GM18519 (cell line): Measurements from ENCODE around the gene OXER1.

Experiments used
- ATAC-seq: cut with Tn5 transposase; IDR thresholded peaks from one replicate; pipeline ENCODE4 v1.9.1; 2021; ENCODE audit warnings: mild to moderate bottlenecking, moderate library complexity; ENCODE audit not compliant: unreplicated experiment, low FRiP score

The OXER1 gene

DNA sequence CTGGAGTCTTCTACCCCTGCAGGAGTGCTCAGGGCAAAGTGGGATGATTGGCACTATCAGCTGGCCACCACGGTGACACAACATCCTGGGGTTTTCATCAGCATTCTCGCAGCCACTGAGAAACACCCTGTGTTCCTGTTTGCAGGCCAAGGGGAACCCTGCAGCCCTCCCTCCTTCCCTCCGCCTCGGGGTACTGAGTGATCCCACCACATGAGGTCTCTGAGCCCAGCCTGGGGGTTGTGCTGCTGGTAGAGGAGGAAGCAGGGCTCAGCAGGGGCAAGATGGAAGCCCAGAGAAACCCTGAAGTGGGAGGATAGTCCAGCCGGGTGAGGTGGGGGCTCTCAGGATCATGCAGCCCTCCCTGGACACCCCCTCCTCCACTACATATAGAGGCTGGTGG lies at the start of gene OXER1:
Gene OXER1, minus strand, starts transcription at position 40 of the 400 bp plus-strand sequence. CDS start 73 bp downstream, outside the sequence.
- ATAC-seq = no peak

DNA sequence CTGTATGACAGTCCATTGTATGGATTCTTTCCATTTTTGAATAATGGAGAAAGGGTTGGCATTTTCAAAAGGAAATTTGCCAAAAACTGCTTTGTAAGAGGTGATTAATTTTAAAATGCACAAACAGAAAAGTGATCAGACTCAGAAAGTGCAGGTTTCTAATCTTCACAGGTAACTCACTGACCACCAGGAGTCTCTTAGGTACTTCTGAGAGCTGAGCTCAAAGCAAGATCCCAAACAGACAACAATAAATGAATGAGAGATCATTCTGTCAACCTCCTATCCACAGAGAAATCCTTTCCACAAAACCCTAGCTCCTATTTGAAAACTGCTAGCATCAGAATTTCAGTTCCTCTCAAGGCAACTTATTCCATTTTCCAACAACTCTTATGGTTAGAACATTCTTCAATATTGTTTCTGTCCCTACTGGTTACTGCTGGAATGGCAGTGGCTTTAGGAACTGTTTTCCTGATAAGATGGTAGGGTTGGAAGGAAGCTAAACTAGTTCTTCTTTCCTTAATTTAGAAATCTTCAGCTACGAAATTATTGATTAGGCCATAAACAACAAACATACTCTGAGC lies 49.1 kb upstream of the OXER1 start:
- ATAC-seq = no peak

DNA sequence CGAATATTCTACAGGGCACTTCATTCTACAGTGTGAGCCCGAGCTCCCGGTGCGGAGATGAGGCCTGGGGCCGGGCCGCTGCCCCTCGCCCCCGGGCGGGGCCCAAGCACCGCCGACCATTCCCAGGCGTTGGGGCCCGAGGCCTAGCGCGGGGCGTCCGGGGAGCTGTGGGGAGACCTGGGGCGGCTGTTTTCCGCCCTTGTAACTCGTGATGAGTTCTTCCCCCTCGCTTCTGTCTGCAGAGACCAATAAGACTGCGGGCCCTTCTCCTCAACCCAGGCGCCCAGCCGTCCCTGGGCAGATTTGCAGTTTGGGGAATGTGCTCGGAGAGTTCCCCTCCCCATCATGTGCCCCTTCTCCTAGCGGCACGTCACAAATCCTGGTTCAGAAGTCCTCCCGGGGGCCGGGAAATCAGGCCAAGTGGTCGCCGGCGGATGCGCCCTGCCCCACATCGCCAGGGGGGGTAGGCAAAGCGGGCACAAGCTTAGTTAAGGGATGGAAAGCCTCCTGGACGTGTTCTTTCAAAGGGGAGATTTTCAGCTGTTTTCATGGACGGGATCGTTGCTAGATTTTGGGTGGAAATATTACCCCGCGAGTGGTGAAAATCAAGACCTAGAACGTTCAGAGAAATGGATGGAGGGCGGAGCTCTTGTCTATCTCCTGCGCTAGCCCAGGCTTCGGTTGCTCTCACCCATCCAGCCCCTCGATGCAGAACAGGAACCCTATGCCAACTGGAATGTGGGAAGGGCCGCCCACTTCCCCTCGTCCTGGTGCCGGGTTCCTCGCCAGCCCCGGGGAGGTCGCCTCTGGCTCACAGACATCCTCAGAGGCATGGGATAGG lies 47.3 kb upstream of the OXER1 start:
- ATAC-seq = peak; percentile 1

DNA sequence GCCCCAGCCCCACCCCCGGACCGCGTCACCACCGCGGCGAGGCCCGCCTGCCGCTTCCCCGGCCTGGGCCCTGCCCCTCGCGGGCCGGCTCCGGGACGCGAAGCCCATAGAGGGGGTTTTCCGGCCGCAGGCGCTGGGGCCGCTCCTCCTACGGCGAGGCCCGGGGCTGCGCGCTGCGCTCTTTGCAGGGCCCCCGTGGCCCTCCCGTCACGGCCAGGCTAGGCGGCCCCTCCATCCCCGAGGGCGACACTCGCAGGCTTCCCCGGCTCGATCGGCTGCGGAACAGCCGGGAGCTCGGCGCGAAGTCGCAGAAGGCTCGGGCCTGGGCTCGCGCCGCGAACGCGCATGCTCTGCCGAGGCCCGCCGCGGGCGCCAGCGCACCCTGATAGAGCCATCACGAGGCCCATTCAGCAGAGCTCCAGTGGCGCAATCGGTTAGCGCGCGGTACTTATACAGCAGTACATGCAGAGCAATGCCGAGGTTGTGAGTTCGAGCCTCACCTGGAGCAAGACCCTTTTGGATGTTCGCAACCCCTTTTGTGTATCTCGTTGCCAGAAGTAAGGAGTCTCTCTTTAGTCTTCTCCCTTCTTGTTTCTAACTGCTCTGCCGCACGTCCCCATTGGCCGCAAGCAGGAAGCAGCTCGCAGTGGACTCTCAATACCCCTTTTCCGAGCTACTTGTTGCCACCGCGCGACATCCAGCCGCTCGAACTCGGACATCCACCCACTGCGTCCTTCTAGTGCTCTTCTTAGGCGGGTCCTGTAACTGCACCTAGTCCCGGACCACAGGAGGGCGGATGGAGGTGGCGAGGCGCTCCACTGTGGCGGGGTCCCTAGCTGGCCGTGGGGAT lies 46.4 kb upstream of the OXER1 start:
- ATAC-seq = peak; percentile 65

DNA sequence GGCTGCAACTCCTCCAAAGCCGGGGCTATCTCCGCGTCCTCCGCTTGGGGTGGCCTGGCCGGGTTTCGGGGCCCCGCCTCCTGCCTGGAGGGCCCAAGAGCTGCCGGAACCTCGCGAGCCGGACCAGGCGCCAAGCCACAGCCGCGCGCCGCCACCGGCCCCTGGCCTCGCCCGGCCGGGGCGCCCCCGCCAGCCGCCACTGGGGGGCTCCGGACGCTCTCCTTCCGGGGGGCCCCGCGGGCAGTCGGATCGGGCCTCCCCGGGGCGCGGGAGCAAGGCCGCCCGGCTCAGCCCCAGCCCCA lies 45.8 kb upstream of the OXER1 start:
- ATAC-seq = peak; percentile 25

DNA sequence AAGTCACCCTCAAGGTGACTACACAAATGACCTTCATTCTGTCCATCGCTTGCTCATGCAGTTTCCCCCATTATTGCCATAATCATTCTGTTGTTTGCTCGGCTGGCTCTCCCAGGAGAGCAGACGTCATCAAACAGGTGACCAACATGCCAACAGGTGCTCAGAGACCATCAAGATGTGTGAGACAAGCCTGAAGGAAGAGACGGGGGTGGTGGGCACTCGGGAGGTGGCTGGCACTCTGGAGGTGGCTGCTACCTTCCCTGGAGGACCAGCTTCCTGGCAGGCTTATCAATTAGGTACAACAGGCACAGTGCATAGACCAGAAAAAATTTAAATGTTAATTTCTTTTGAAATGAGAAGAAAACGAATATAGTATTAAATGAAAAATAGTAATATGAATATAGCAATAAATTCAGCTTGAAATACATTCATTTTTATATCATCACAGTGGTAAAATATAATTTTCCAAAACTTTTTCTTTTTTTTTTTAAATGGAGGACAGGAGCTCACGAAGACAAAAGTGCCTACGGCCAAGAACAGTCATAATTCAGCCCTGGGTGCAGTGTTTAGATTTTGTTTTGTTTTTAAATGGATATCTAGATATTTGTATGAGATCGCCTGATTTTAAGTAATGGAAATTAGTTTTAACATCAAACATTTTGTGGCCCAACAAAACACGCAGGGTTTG lies 45.3 kb upstream of the OXER1 start:
- no peak for ATAC-seq

DNA sequence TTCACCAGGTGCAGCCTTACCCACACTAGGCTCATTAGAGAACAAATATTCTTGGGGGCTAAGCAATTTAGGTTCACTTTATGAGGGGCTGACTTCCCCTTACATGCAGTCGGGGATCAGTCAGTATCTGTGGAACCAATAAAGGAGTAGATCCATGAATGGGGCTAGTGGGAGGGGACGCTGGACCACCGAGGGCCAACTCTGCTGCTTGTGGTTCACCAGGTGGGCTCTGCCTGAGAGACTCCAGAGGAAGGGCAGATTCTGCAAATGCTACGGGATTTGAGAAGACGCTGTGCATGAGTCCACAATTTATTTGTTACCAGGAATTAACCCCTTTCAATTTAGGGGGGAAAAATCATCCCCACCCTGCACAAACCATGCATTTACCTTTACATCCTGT lies 44.4 kb upstream of the OXER1 start:
- no peak for ATAC-seq

GRCh38 chr2:42806786-42807185 lies 42.9 kb upstream of the OXER1 start:
- ATAC-seq = no peak

DNA sequence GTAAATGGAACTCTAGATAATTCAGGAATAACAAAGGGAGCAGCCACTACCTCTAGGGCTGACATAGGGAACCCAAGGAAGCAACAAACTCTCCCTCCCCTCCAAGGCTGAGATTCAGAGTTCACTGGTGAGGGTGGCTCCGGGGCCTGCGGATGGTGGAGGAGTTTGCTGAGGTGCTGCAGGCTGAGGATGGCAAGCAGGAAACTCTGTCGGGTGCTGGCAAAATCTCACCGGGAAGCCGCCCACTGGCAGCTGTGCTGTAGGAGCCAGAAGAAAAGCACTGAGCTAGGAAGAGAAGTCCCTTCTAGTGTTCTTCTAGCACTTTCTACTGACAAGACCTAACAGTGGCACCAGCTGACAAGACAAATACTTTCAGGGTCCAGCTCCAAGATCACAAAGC lies 41.0 kb upstream of the OXER1 start:
- ATAC-seq = no peak

GRCh38 chr2:42804338-42804737 lies 40.4 kb upstream of the OXER1 start:
- no peak for ATAC-seq

DNA sequence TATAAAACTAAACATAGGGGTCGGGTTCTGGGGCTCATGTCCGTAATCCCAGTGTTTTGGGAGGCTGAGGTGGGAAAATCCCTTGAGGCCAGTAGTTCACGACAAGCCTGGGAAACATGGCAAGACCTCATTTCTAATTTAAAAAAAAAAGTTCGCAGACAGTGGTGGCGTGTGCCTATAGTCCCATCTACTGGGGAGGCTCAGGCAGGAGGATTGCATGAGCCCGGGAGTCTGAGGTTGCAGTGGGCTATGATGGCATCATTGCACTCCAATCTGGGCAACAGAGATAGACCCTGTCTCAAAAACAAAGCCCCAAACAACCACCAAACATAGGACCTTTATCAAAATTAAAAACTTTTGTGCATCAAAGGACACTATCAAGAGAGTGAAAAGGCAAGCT lies 38.2 kb upstream of the OXER1 start:
- ATAC-seq = no peak

DNA sequence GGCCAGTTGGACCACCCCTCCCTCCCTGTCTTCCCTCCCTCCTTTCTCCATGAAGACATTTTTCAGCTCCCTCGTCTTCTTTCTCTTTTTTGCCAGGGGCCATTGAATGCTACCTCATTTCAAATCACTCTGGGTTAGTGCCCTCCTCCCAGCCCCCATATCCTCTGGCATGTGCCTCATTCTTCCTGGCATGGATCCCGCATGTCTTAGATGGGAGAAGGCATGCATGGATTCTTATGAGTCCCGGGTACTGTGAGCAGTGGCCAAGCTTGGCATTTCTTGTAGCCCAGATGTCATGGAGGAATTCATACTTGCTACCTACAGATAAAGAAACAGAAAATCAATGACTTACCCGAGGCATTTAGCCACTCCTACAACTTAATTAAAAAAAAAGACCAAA lies 37.4 kb upstream of the OXER1 start:
- ATAC-seq = no peak

DNA sequence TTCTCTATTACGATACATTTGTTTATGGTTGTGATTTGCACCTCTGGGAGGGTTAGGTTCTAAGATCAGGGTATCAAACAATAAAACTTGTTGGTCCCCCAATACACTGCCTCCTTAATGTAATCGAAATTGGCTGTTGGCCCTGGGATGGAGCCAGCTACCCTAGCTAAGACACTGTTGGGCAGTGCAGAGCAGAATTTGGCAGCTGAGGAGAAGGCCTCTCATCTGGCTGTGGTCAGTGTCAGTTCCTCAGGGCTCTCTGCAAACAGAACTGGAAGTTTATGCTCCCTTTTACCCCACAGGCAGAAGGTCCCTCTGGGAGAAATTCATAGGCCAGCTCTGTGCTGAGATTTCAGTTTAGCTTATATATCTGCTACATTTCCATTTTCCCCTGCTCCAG lies 37.0 kb upstream of the OXER1 start:
- ATAC-seq = no peak

DNA sequence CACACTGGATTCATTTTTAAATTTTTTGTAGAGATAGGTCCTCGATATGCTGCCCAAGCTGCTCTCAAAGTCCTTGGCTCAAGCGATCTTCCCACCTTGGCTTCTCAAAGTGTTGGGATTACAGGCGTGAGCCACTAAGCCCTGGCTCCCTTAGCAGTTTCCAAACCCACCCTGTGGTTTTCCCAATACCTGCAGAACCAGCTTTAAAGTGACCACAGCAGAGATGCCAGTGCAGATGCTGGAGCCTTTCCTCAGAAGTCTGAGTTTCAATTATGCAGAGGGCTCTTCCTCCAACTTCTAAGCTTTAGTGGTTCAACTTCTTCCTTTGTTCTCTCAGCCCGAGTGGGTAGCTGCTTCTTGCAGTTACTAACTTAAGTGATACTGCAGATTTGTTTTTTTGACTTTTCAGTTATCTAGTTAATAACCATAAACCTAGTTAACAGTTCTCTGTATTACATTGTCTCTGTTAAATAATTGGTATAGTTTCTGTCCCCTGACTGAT lies 36.6 kb upstream of the OXER1 start:
- no peak for ATAC-seq

DNA sequence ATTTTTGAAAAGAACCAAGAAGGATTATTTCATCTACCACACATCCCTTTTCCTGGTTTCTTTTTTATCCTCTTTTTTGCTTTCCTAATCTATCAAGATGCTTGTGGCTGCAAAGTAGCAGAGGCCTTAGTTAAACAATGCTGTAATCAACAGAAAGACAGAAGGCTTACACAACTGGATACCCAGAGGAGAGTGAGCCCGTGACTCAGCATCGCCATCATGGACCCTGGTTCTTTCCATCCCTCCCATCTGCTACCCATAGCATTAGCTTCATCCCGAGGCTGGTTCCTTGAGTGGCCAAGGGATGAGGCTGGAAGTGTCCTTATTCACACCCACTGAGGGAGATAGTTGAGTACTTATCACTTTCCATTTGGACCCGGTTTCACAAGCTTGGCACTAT lies 35.9 kb upstream of the OXER1 start:
- no peak for ATAC-seq

DNA sequence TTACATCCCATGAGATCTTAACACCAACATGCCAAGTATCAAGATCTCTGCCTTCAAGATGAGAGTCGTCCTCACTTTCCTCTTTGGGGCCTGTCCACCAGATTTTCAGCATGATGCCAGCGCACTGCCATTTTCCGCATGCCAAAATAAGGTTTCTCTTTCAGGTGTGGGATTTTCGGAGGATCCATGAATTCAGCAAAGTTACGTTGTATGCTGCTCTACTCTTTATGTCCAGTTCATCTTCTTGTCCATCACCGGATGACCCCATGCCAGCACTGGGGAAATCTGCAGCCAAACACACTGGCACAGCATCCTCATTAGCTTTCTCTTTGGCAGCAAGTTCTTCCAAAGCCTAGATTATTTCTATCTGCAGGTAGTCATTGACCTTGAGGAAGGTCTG lies 33.3 kb upstream of the OXER1 start:
- no peak for ATAC-seq

DNA sequence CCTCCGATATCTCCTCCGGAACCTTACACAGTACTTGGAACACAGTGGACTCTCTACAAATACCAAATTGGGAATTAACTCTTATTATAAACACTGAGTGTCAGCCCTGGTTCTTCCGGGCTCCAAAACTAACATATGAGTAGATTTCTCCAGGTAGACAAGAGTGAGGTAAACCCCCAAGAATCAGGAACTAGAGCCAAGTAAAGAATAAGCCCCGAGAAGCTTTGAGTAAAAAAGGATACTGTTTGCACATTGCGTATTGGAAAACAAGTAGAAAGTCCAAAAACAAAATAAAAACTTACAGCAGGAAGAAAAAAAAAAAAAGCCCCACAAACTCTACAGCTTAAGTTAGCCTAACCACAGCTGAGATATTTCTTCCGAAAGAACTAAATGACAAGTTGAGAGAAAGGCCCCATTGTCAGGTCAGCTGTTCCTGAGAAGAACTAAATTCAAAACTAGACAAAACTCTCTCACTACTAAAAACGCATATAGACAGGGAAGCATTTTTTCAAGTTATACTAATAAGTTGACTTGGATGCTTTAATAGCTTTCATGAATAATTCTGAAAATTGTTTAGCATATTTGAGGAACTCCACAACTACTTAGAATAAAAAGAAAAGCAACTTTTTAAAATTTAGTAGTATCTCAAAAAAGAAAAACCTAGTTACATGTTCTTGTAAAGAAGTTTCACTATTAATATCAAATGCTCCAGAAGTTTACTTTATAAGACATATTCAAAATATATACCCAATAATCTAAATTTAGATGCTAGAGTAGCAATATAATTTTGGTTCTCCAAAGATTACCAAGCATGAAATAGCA lies 32.7 kb upstream of the OXER1 start:
- ATAC-seq = no peak

DNA sequence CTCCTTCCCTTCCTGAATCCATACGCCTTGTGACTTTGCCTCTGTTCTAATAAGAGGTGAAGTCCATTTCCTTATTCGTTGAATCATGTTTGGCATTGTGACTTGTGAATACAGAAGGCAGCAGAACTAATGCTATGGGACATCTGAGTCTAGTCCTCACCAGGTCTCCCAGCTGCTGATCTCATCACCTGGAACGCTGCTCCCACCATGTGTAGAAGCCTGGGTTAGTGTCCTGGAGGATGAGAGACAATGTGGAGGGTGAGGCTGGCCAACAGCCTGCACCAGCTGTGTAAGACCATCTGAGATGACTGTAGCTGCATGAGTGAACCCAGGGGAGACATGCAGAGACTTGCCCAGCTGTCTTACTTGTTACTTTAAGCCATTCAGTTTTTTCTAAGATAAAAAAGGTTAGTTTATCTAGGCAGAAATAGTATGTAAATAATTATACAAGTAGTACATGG lies 31.9 kb upstream of the OXER1 start:
- ATAC-seq = peak; percentile 33

GRCh38 chr2:42795275-42795674 lies 31.3 kb upstream of the OXER1 start:
- no peak for ATAC-seq
